Measurements from ENCODE around the gene MKNK1.

MKNK1 gene

GRCh38 chr1:46525253-46525983 lies 78.7 kb downstream of the MKNK1 start:
- Mint-ChIP-seq H3K27ac (no peak overlapping the region), H3K27me3 (peaks cover 42% of the 10 kb centered on the region), H3K36me3 (ENCODE audit: low read depth) (no peaks in the 10 kb centered on the region), H3K9me3 (no peaks in the 10 kb centered on the region), H3K4me3 (no peak overlapping the region), H3K4me1 (peaks cover 25% of the 10 kb centered on the region)
- ATAC-seq = no peak
- no peak for DNase-seq

GRCh38 chr1:46524843-46525242 lies 79.2 kb downstream of the MKNK1 start:
- no peak overlapping the region for H3K27ac Mint-ChIP-seq
- DNase-seq (no peak), ATAC-seq (no peak)
- H3K4me1 Mint-ChIP-seq = peaks cover 25% of the 10 kb centered on the region
- no peak overlapping the region for H3K4me3 Mint-ChIP-seq
- peaks cover 43% of the 10 kb centered on the region for H3K27me3 Mint-ChIP-seq
- no peaks in the 10 kb centered on the region for H3K9me3 Mint-ChIP-seq
- H3K36me3 Mint-ChIP-seq (ENCODE audit: low read depth) = no peaks in the 10 kb centered on the region

- Mint-ChIP-seq H3K27ac (no peak overlapping the region), H3K36me3 (ENCODE audit: low read depth) (no peaks in the 10 kb centered on the region), H3K4me3 (no peak overlapping the region), H3K4me1 (peaks cover 18% of the 10 kb centered on the region), H3K9me3 (no peaks in the 10 kb centered on the region), H3K27me3 (peaks cover 38% of the 10 kb centered on the region)
- no peak for ATAC-seq
- DNase-seq = no peak
Observed at GRCh38 chr1:46523496-46524353, 80.3 kb downstream of the MKNK1 start.

- H3K27me3 Mint-ChIP-seq = peaks cover 35% of the 10 kb centered on the region
- H3K9me3 Mint-ChIP-seq = no peaks in the 10 kb centered on the region
- no peak overlapping the region for H3K4me3 Mint-ChIP-seq
- DNase-seq (no peak), ATAC-seq (no peak)
- H3K4me1 Mint-ChIP-seq = peaks cover 12% of the 10 kb centered on the region
- no peak overlapping the region for H3K27ac Mint-ChIP-seq
- H3K36me3 Mint-ChIP-seq (ENCODE audit: low read depth) = no peaks in the 10 kb centered on the region
Observed at GRCh38 chr1:46522969-46523320, 81.1 kb downstream of the MKNK1 start.

- ATAC-seq (peak; percentile 92), DNase-seq (peak; percentile 32)
- Mint-ChIP-seq H3K4me1 (peaks cover 12% of the 10 kb centered on the region), H3K4me3 (no peak overlapping the region), H3K9me3 (no peaks in the 10 kb centered on the region), H3K36me3 (ENCODE audit: low read depth) (no peaks in the 10 kb centered on the region), H3K27me3 (peaks cover 34% of the 10 kb centered on the region), H3K27ac (peak overlapping the region; percentile 8)
Observed at GRCh38 chr1:46522184-46522968, 81.7 kb downstream of the MKNK1 start.

GRCh38 chr1:46521414-46521813 lies 82.7 kb downstream of the MKNK1 start:
- no peak overlapping the region for H3K4me3 Mint-ChIP-seq
- no peak for DNase-seq
- no peak for ATAC-seq
- no peak overlapping the region for H3K27ac Mint-ChIP-seq
- H3K36me3 Mint-ChIP-seq (ENCODE audit: low read depth) = no peaks in the 10 kb centered on the region
- peaks cover 12% of the 10 kb centered on the region for H3K4me1 Mint-ChIP-seq
- H3K27me3 Mint-ChIP-seq = peaks cover 32% of the 10 kb centered on the region
- H3K9me3 Mint-ChIP-seq = no peaks in the 10 kb centered on the region

- Mint-ChIP-seq H3K4me3 (no peak overlapping the region), H3K9me3 (no peaks in the 10 kb centered on the region), H3K27me3 (peaks cover 28% of the 10 kb centered on the region), H3K27ac (no peak overlapping the region), H3K4me1 (peaks cover 12% of the 10 kb centered on the region), H3K36me3 (ENCODE audit: low read depth) (no peaks in the 10 kb centered on the region)
- no peak for DNase-seq
- no peak for ATAC-seq
Observed at GRCh38 chr1:46520063-46520911, 83.8 kb downstream of the MKNK1 start.

GRCh38 chr1:46519209-46519608 lies 84.9 kb downstream of the MKNK1 start:
- H3K4me1 Mint-ChIP-seq = peaks cover 12% of the 10 kb centered on the region
- DNase-seq (no peak), ATAC-seq (no peak)
- H3K27me3 Mint-ChIP-seq = peaks cover 25% of the 10 kb centered on the region
- no peak overlapping the region for H3K4me3 Mint-ChIP-seq
- no peak overlapping the region for H3K27ac Mint-ChIP-seq
- H3K9me3 Mint-ChIP-seq = no peaks in the 10 kb centered on the region
- no peaks in the 10 kb centered on the region for H3K36me3 Mint-ChIP-seq (ENCODE audit: low read depth)

GRCh38 chr1:46517932-46518498 lies 86.1 kb downstream of the MKNK1 start:
- no peak overlapping the region for H3K27ac Mint-ChIP-seq
- no peak overlapping the region for H3K4me3 Mint-ChIP-seq
- H3K36me3 Mint-ChIP-seq (ENCODE audit: low read depth) = no peaks in the 10 kb centered on the region
- peaks cover 20% of the 10 kb centered on the region for H3K27me3 Mint-ChIP-seq
- no peaks in the 10 kb centered on the region for H3K9me3 Mint-ChIP-seq
- ATAC-seq = no peak
- H3K4me1 Mint-ChIP-seq = peaks cover 12% of the 10 kb centered on the region
- no peak for DNase-seq

- Mint-ChIP-seq H3K9me3 (no peaks in the 10 kb centered on the region), H3K36me3 (ENCODE audit: low read depth) (no peaks in the 10 kb centered on the region), H3K27ac (no peak overlapping the region), H3K4me3 (no peak overlapping the region), H3K4me1 (peaks cover 6% of the 10 kb centered on the region), H3K27me3 (peaks cover 24% of the 10 kb centered on the region)
- ATAC-seq (no peak), DNase-seq (no peak)
Observed at GRCh38 chr1:46517010-46517600, 87.0 kb downstream of the MKNK1 start.

GRCh38 chr1:46516200-46516950 lies 87.7 kb downstream of the MKNK1 start:
- H3K9me3 Mint-ChIP-seq = no peaks in the 10 kb centered on the region
- ATAC-seq = no peak

GRCh38 chr1:46515576-46515975 lies 88.5 kb downstream of the MKNK1 start:
- Mint-ChIP-seq H3K36me3 (ENCODE audit: low read depth) (no peaks in the 10 kb centered on the region), H3K4me1 (no peaks in the 10 kb centered on the region), H3K4me3 (no peak overlapping the region), H3K9me3 (no peaks in the 10 kb centered on the region), H3K27ac (no peak overlapping the region), H3K27me3 (peaks cover 21% of the 10 kb centered on the region)
- no peak for ATAC-seq
- no peak for DNase-seq

More at GRCh38 chr1:46516200-46516950, 87.7 kb downstream of the MKNK1 start:
- Mint-ChIP-seq H3K27ac (no peak overlapping the region), H3K36me3 (ENCODE audit: low read depth) (no peaks in the 10 kb centered on the region), H3K27me3 (peaks cover 22% of the 10 kb centered on the region), H3K4me1 (peaks cover 1% of the 10 kb centered on the region), H3K4me3 (no peak overlapping the region)
- no peak for DNase-seq

GRCh38 chr1:46513536-46513935 lies 90.5 kb downstream of the MKNK1 start:
- Mint-ChIP-seq H3K27me3 (peaks cover 18% of the 10 kb centered on the region), H3K27ac (no peak overlapping the region), H3K9me3 (no peaks in the 10 kb centered on the region), H3K4me3 (no peak overlapping the region), H3K36me3 (ENCODE audit: low read depth) (no peaks in the 10 kb centered on the region), H3K4me1 (no peaks in the 10 kb centered on the region)
- DNase-seq (no peak), ATAC-seq (no peak)

All from activated naive CD8-positive, alpha-beta T cell treated with anti-CD3 and anti-CD28 coated beads, Interleukin-2, amount 50 U/mL, for 24 hours (primary cell).